IMR-90 (cell line): ENCODE data around the gene ADGRF5.

Experiments
- BHLHE40 ChIP-seq: fragments of 150-350 bp; IDR thresholded peaks from 2 replicates; pipeline ENCODE4 v1.6.1; 2016; ENCODE audit warnings: mild to moderate bottlenecking, low read depth, low read length
- CEBPB ChIP-seq: IDR thresholded peaks from 2 replicates; pipeline ENCODE4 v1.6.1; 2012; ENCODE audit warnings: low read depth, low read length, improper control_type of control experiment
- MXI1 ChIP-seq: IDR thresholded peaks from 2 replicates; pipeline ENCODE4 v1.6.1; 2012; ENCODE audit warnings: low read depth, mild to moderate bottlenecking, low read length, moderate library complexity, borderline replicate concordance
- POLR2A ChIP-seq: IDR thresholded peaks from 2 replicates; pipeline ENCODE4 v1.6.1; 2012; ENCODE audit warnings: mild to moderate bottlenecking, low read depth, low read length
- RCOR1 ChIP-seq: IDR thresholded peaks from 2 replicates; pipeline ENCODE4 v1.6.1; 2012; ENCODE audit warnings: mild to moderate bottlenecking, low read length, improper control_type of control experiment; ENCODE audit not compliant: insufficient replicate concordance
- TF ChIP-seq, protein P1 (sequence below): conservative IDR thresholded peaks from 2 replicates; pipeline ENCODE4 v1.5.1; 2012; ENCODE audit warnings: mild to moderate bottlenecking, low read depth, low read length, improper control_type of control experiment

DNA sequence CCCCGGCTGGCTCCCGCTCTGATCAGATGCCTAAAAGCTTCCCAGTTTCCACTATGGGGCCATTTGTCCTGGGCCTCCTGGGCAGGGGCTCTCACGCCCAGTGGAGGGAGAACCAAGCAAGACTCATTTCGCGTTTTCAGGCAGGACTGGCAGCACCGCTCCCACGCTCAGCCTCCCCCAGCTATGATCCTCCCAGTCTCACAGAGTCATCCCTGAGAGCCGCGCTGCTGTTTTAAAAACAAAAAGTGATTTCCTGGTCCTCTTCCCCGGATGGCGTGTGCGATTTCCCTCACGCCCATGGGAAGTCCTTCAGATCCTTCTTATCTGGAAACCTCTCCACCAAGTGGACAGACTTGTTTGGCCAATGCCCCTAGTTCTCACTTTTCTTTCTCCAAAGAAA, at the start of gene ADGRF5:
- TF ChIP-seq, protein P1, sequence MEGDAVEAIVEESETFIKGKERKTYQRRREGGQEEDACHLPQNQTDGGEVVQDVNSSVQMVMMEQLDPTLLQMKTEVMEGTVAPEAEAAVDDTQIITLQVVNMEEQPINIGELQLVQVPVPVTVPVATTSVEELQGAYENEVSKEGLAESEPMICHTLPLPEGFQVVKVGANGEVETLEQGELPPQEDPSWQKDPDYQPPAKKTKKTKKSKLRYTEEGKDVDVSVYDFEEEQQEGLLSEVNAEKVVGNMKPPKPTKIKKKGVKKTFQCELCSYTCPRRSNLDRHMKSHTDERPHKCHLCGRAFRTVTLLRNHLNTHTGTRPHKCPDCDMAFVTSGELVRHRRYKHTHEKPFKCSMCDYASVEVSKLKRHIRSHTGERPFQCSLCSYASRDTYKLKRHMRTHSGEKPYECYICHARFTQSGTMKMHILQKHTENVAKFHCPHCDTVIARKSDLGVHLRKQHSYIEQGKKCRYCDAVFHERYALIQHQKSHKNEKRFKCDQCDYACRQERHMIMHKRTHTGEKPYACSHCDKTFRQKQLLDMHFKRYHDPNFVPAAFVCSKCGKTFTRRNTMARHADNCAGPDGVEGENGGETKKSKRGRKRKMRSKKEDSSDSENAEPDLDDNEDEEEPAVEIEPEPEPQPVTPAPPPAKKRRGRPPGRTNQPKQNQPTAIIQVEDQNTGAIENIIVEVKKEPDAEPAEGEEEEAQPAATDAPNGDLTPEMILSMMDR: no peak
- TF ChIP-seq POLR2A (no peak), RCOR1 (no peak), BHLHE40 (no peak), MXI1 (no peak), CEBPB (no peak)
